GM19099 (cell line): Measurements from ENCODE around the gene ORC1.

Experiments used
- POLR2A ChIP-seq: IDR thresholded peaks from 3 replicates; pipeline ENCODE4 v1.6.1; 2011; ENCODE audit warnings: low read depth; ENCODE audit not compliant: insufficient read length; ENCODE audit errors: extremely low read depth

The ORC1 gene

GRCh38 chr1:52328615-52329014 is 75.6 kb downstream of the ORC1 start:
- TF ChIP-seq POLR2A = no peak

- no peak for TF ChIP-seq POLR2A
Observed at GRCh38 chr1:52325786-52326185, 78.4 kb downstream of the ORC1 start.

GRCh38 chr1:52323731-52324130 is 80.5 kb downstream of the ORC1 start:
- no peak for TF ChIP-seq POLR2A
